ENCODE data around the gene ATPAF2. TPM values are rescaled to one million over a fixed set of nuclear protein-coding genes. Genes with fewer than 3 reads are reported as not detected.
A peak's percentile ranks its signal among the peaks of the same experiment; 100 is the strongest.

ATPAF2 gene
- total and polyA plus RNA-seq, 2 experiments from 2014 or later, result 17.0 to 21.9 TPM

DNA sequence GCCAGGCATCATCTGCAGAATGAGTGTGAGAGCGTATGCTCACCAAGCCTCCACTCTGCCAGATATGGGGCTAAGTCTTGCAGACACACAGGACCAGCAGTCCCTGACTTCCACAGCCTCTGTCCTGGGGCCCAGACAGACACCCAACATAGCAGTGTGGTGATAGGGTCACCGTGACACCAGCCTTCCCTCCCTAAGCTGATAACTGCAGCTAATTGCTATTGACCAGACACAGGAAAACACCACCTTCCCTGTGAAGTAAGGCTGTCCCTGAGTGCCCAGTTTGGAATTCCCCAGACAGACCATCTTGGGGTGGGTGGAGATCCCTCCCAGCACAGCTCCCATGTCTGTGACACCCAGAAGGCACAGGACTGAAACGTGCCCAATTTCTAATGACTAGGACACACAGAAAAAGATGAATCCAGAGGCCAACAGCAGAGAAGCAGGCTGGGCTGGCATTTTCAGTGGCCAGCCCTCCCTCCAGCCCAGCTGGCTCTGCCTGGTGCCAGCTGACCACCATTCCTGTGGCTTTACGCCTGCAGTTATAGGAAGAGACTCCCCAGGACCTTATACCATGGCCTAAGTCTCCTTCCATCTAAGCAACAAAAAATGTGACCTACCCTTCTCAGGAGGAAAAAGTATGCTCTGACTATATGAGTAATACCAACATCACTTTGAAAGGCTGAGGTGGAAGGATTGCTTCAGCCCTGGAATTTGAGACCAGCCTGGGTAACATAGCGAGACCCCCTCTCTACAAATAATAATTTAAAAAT lies 30.3 kb downstream of the ATPAF2 start:
- H3K27ac ChIP-seq, result peak overlapping the region; percentile 76
- no peaks in the 10 kb centered on the region for H3K9me3 ChIP-seq (ENCODE audit: low read depth)
- WGBS, 2 experiments (ENCODE audit: low coverage in 1 of 2, low lambda C conversion rate in 2 of 2, missing lambda C conversion rate in 2 of 2), result 68 to 72% methylated on average over 5 of the region's 5 CpGs
- H3K36me3 ChIP-seq (ENCODE audit: low read depth), result no peaks in the 10 kb centered on the region
- peak overlapping the region; percentile 30 for H3K9ac ChIP-seq
- no peaks in the 10 kb centered on the region for H4K20me1 ChIP-seq (ENCODE audit: insufficient read depth)
- H3K27me3 ChIP-seq (replicated peaks; ENCODE audit: insufficient read depth), result no peaks in the 10 kb centered on the region
- H3K4me1 ChIP-seq (ENCODE audit: insufficient read depth), result peaks cover 19% of the 10 kb centered on the region
- H3K4me3 ChIP-seq, result 0 out of 2 replicates have a peak overlapping the region, but pooled peaks have one; percentile 1
- no peak for TF ChIP-seq EZH2phosphoT487 (IDR thresholded peaks at IDR 0.05; ENCODE audit: insufficient read depth, low read depth)
- TF ChIP-seq EZH2 (IDR thresholded peaks at IDR 0.05; ENCODE audit: insufficient read depth, poor library complexity, severe bottlenecking), result no peak
- in situ Hi-C loops (cut with MboI), result no loop called here
- no peak overlapping the region for H2AFZ ChIP-seq
- H3K4me2 ChIP-seq (ENCODE audit: unreplicated experiment), result peak overlapping the region; percentile 31
- H3K79me2 ChIP-seq (ENCODE audit: insufficient read depth), result no peaks in the 10 kb centered on the region
- peaks cover 17% of the 10 kb centered on the region for H3F3A ChIP-seq (ENCODE audit: insufficient read depth)
- DNase-seq, result peak; percentile 90
- no peaks in the 10 kb centered on the region for H3K9me2 ChIP-seq (ENCODE audit: insufficient read depth)

- Histone ChIP-seq H3K9me3 (ENCODE audit: low read depth) (no peaks in the 10 kb centered on the region), H2AFZ (no peak overlapping the region), H3K79me2 (ENCODE audit: insufficient read depth) (no peaks in the 10 kb centered on the region), H3K4me3 (no peak overlapping the region), H3K27ac (no peak overlapping the region), H3F3A (ENCODE audit: insufficient read depth) (peaks cover 17% of the 10 kb centered on the region), H4K20me1 (ENCODE audit: insufficient read depth) (no peaks in the 10 kb centered on the region), H3K9me2 (ENCODE audit: insufficient read depth) (no peaks in the 10 kb centered on the region), H3K9ac (no peak overlapping the region), H3K27me3 (replicated peaks; ENCODE audit: insufficient read depth) (no peaks in the 10 kb centered on the region), H3K36me3 (ENCODE audit: low read depth) (no peaks in the 10 kb centered on the region), H3K4me2 (ENCODE audit: unreplicated experiment) (no peak overlapping the region), H3K4me1 (ENCODE audit: insufficient read depth) (peaks cover 22% of the 10 kb centered on the region)
- no peak for TF ChIP-seq EZH2phosphoT487 (IDR thresholded peaks at IDR 0.05; ENCODE audit: insufficient read depth, low read depth)
- TF ChIP-seq EZH2 (IDR thresholded peaks at IDR 0.05; ENCODE audit: insufficient read depth, poor library complexity, severe bottlenecking), result no peak
- WGBS, 2 experiments (ENCODE audit: low coverage in 1 of 2, low lambda C conversion rate in 2 of 2, missing lambda C conversion rate in 2 of 2), result 79 to 80% methylated on average over 26 to 31 of the region's 31 CpGs
- in situ Hi-C loops (cut with MboI), result no loop called here
- DNase-seq, result no peak
Observed at GRCh38 chr17:18006495-18007239, 32.3 kb downstream of the ATPAF2 start.

- Histone ChIP-seq H3K9me2 (ENCODE audit: insufficient read depth) (no peaks in the 10 kb centered on the region), H2AFZ (no peak overlapping the region), H3K4me3 (no peak overlapping the region), H3K4me1 (ENCODE audit: insufficient read depth) (peaks cover 22% of the 10 kb centered on the region), H3K79me2 (ENCODE audit: insufficient read depth) (no peaks in the 10 kb centered on the region), H3F3A (ENCODE audit: insufficient read depth) (peaks cover 17% of the 10 kb centered on the region), H3K27me3 (replicated peaks; ENCODE audit: insufficient read depth) (no peaks in the 10 kb centered on the region), H4K20me1 (ENCODE audit: insufficient read depth) (no peaks in the 10 kb centered on the region), H3K9ac (no peak overlapping the region), H3K4me2 (ENCODE audit: unreplicated experiment) (no peak overlapping the region), H3K27ac (no peak overlapping the region), H3K9me3 (ENCODE audit: low read depth) (no peaks in the 10 kb centered on the region), H3K36me3 (ENCODE audit: low read depth) (no peaks in the 10 kb centered on the region)
- no peak for TF ChIP-seq EZH2 (IDR thresholded peaks at IDR 0.05; ENCODE audit: insufficient read depth, poor library complexity, severe bottlenecking)
- TF ChIP-seq EZH2phosphoT487 (IDR thresholded peaks at IDR 0.05; ENCODE audit: insufficient read depth, low read depth), result no peak
- DNase-seq, result no peak
- in situ Hi-C loops (cut with MboI), result no loop called here
- WGBS, 2 experiments (ENCODE audit: low coverage in 1 of 2, low lambda C conversion rate in 2 of 2, missing lambda C conversion rate in 2 of 2), result 95 to 98% methylated on average over 3 of the region's 3 CpGs
Observed at GRCh38 chr17:18005496-18005895, 33.5 kb downstream of the ATPAF2 start.

GRCh38 chr17:18004884-18005305 lies 34.1 kb downstream of the ATPAF2 start:
- Histone ChIP-seq H3K4me3 (no peak overlapping the region), H3K27me3 (replicated peaks; ENCODE audit: insufficient read depth) (no peaks in the 10 kb centered on the region), H2AFZ (no peak overlapping the region), H3K27ac (no peak overlapping the region), H3K9me3 (ENCODE audit: low read depth) (no peaks in the 10 kb centered on the region), H3F3A (ENCODE audit: insufficient read depth) (peaks cover 17% of the 10 kb centered on the region), H4K20me1 (ENCODE audit: insufficient read depth) (no peaks in the 10 kb centered on the region), H3K9ac (no peak overlapping the region), H3K9me2 (ENCODE audit: insufficient read depth) (no peaks in the 10 kb centered on the region), H3K4me2 (ENCODE audit: unreplicated experiment) (no peak overlapping the region), H3K36me3 (ENCODE audit: low read depth) (no peaks in the 10 kb centered on the region), H3K79me2 (ENCODE audit: insufficient read depth) (no peaks in the 10 kb centered on the region), H3K4me1 (ENCODE audit: insufficient read depth) (peaks cover 22% of the 10 kb centered on the region)
- no peak for DNase-seq
- in situ Hi-C loops (cut with MboI), result no loop called here
- 94 to 98% methylated on average over 9 of the region's 9 CpGs for WGBS, 2 experiments (ENCODE audit: low coverage in 1 of 2, low lambda C conversion rate in 2 of 2, missing lambda C conversion rate in 2 of 2)
- TF ChIP-seq EZH2phosphoT487 (IDR thresholded peaks at IDR 0.05; ENCODE audit: insufficient read depth, low read depth) (no peak), EZH2 (IDR thresholded peaks at IDR 0.05; ENCODE audit: insufficient read depth, poor library complexity, severe bottlenecking) (no peak)

All from GM23248 (cell line).